CD4-positive, alpha-beta T cell (primary cell): ENCODE measurements around the gene INPP5A. TPM values are rescaled to one million over a fixed set of nuclear protein-coding genes. Genes with fewer than 3 reads are reported as not detected.

Source experiments
- ATAC-seq: fragments of 200-7000 bp; cut with Tn5 transposase; one replicate; pipeline ENCODE4 v1.10.0; 2022; ENCODE audit warnings: mild to moderate bottlenecking; ENCODE audit not compliant: poor library complexity
- CTCF ChIA-PET: fragments of 350-600 bp; sonication (Branson Sonifier 250); formaldehyde crosslinking; loops from one replicate; lab custom pipeline; 2021; ENCODE audit warnings: antibody characterized with exemption, inconsistent platforms; lab: Charles Lee
- POLR2A ChIA-PET: fragments of 350-600 bp; sonication (Branson Sonifier 250); formaldehyde crosslinking; loops from one replicate; lab custom pipeline; 2021; ENCODE audit warnings: antibody characterized with exemption, inconsistent platforms; lab: Charles Lee
- DNase-seq, 14 experiments: peaks; one replicate each; pipeline ENCODE4 v3.0.0-alpha.2; 2013 to 2020; ENCODE audit warnings: mixed read lengths in 2 of 14
- H3K27ac ChIP-seq, 2 donors: one replicate each; pipeline versions ENCODE4 v1.5.1 to v1.7.0; 2013; ENCODE audit warnings: low read length in 2 of 2, low read depth in 1 of 2, mild to moderate bottlenecking in 1 of 2
- H3K27me3 ChIP-seq, 2 experiments: 1 replicate in 1 of 2; 2 replicates in 1 of 2; pipeline versions ENCODE4 v1.6.1 to v1.7.0; 2013; ENCODE audit warnings: low read length in 2 of 2, control low read depth in 1 of 2, mild to moderate bottlenecking in 1 of 2, moderate library complexity in 1 of 2; ENCODE audit not compliant: insufficient read depth in 2 of 2, control insufficient read depth in 1 of 2
- H3K36me3 ChIP-seq: one replicate; pipeline ENCODE4 v1.6.1; 2013; ENCODE audit warnings: low read length, control low read depth; ENCODE audit not compliant: insufficient read depth
- H3K4me1 ChIP-seq: one replicate; pipeline ENCODE4 v1.6.1; 2013; ENCODE audit warnings: low read length, control low read depth; ENCODE audit not compliant: insufficient read depth
- H3K4me3 ChIP-seq: one replicate; pipeline ENCODE4 v1.5.1; 2013; ENCODE audit warnings: mild to moderate bottlenecking, low read length, moderate library complexity
- H3K9me3 ChIP-seq, 2 experiments: 1 replicate in 1 of 2; 2 replicates in 1 of 2; pipeline versions ENCODE4 v1.6.1 to v1.7.0; 2013; ENCODE audit warnings: low read length in 2 of 2, mild to moderate bottlenecking in 2 of 2, control low read depth in 1 of 2, moderate library complexity in 1 of 2; ENCODE audit not compliant: control insufficient read depth in 1 of 2, insufficient read depth in 1 of 2
- H3K27ac Mint-ChIP-seq: one replicate; pipeline ENCODE4 v1.8.0; 2020; ENCODE audit warnings: mixed read lengths
- H3K27me3 Mint-ChIP-seq: one replicate; pipeline ENCODE4 v1.8.0; 2021; ENCODE audit warnings: mixed read lengths
- H3K36me3 Mint-ChIP-seq: one replicate; pipeline ENCODE4 v1.8.0; 2021; ENCODE audit warnings: low read depth, mixed read lengths
- H3K4me1 Mint-ChIP-seq: one replicate; pipeline ENCODE4 v1.8.0; 2021; ENCODE audit warnings: low read depth, mixed read lengths
- H3K4me3 Mint-ChIP-seq: one replicate; pipeline ENCODE4 v1.8.0; 2020; ENCODE audit warnings: mild to moderate bottlenecking, mixed read lengths
- H3K9me3 Mint-ChIP-seq: one replicate; pipeline ENCODE4 v1.8.0; 2020; ENCODE audit warnings: mixed read lengths
- CTCF ChIP-seq: fragments of 200-600 bp; IDR thresholded peaks from one replicate; pipeline ENCODE4 v1.8.0; 2022; ENCODE audit warnings: antibody characterized with exemption, mild to moderate bottlenecking
- intact Hi-C, 2 experiments: fragments of 100-400 bp; cut with DNase I in 1 of 2; cut with micrococcal nuclease in 1 of 2; formaldehyde crosslinking; loops; one replicate each; pipeline versions ENCODE4 v1.15.1 to v1.9.0; 2023 to 2025; cut with DNase I, micrococcal nuclease
- total RNA-seq, 174 experiments: library from RNA in 2 of 174; stranded (reverse) in 2 of 174; gene quantifications; one replicate each; pipeline ENCODE4 v1.2.3 and lab custom pipeline; 2021 to 2026

INPP5A gene
- total RNA-seq, 2 experiments from 2014 or later = 22.0 to 24.8 TPM

DNA sequence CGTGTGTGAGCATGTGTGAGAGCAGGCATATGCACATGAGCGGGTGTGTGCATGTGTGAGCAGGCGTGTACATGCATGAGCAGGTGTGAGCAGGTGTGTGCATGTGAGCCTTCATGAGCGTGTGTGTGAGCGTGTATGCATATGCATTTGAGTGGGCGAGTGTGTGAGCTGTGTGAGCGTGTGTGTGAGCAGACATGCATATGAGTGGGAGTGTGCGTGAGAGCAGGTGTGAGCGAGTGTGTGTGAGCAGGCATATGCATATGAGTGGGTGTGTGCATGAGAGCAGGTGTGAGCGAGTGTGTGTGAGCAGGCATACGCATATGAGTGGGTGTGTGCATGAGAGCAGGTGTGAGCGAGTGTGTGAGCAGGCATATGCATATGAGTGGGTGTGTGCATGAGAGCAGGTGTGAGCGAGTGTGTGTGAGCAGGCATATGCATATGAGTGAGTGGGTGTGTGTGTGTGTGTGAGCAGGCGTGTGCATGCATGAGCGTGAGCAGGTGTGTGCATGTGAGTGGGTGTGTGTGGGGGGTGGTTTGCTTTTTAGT is 217.7 kb downstream of the INPP5A start:
- ATAC-seq (no peak), DNase-seq (no peak)
- Histone ChIP-seq H3K36me3 (peaks cover 39% of the 10 kb centered on the region), H3K9me3 (peaks cover 0 to 34% of the 10 kb centered on the region in 2 experiments), H3K4me3 (no peak overlapping the region), H3K27ac (no peak overlapping the region), H3K27me3 (no peaks in the 10 kb centered on the region), H3K4me1 (no peaks in the 10 kb centered on the region)
- POLR2A ChIA-PET = no interaction called here
- no peaks in the 10 kb centered on the region for H3K27me3 Mint-ChIP-seq
- peaks cover 50% of the 10 kb centered on the region for H3K36me3 Mint-ChIP-seq
- no peaks in the 10 kb centered on the region for H3K4me1 Mint-ChIP-seq
- H3K4me3 Mint-ChIP-seq = no peak overlapping the region
- no peak overlapping the region for H3K27ac Mint-ChIP-seq
- no peak for TF ChIP-seq CTCF
- intact Hi-C loops = no loop called here
- peaks cover 5% of the 10 kb centered on the region for H3K9me3 Mint-ChIP-seq
- CTCF ChIA-PET = no interaction called here

DNA sequence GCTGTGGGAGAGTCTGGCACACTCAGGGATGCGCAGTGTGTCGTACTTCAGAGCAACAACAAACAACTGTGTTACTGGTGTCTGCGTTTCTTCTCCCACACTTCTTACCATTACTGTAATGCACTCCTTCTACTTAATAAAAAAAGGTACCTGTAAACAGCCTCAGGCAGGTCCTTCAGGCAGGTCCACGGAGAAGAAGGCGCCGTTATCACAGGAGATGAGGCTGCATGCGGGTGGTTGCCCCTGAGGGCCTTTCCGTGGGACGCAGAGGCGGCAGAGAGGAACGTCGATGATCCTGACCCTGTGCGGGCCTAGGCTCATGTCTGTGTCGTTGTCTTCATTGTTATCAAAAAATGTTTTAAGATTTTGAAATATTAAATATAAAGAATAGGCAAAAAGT is 219.0 kb downstream of the INPP5A start:
- POLR2A ChIA-PET = no interaction called here

DNA sequence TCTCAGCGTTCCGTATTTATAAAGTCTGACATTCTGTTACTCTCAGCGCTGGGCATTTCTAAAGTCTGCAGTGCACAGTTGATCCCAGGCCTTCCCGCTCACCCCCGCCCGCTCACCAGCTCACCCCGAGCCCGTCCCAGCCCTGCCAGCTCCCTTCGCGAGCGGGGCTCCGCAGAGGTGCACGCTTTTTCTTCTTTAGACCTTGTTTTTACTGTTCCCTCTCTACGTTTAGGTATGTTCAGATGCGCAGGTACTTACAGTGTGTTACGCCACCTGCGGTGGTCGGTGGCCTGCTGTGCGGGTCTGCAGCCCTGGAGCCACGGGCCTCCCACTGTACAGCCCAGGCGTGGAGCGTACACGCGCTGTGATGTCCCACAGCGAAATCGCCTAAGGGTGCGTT is 219.6 kb downstream of the INPP5A start:
- DNase-seq (no peak), ATAC-seq (no peak)
- H3K4me3 ChIP-seq = no peak overlapping the region
- Mint-ChIP-seq H3K9me3 (peaks cover 5% of the 10 kb centered on the region), H3K36me3 (peaks cover 44% of the 10 kb centered on the region), H3K27ac (no peak overlapping the region), H3K27me3 (no peaks in the 10 kb centered on the region), H3K4me3 (no peak overlapping the region), H3K4me1 (peaks cover 4% of the 10 kb centered on the region)
- peaks cover 0 to 28% of the 10 kb centered on the region in 2 experiments for H3K9me3 ChIP-seq
- no peak overlapping the region for H3K27ac ChIP-seq
- H3K27me3 ChIP-seq = no peaks in the 10 kb centered on the region
- peaks cover 4% of the 10 kb centered on the region for H3K4me1 ChIP-seq
- peaks cover 36% of the 10 kb centered on the region for H3K36me3 ChIP-seq
- intact Hi-C loops = no loop called here
- CTCF ChIA-PET = no interaction called here
- POLR2A ChIA-PET = no interaction called here
- no peak for TF ChIP-seq CTCF

More for the DNA sequence above, 219.0 kb downstream of the INPP5A start:
- Histone ChIP-seq H3K27me3 (no peaks in the 10 kb centered on the region), H3K36me3 (peaks cover 36% of the 10 kb centered on the region), H3K4me1 (no peaks in the 10 kb centered on the region), H3K9me3 (peaks cover 0 to 32% of the 10 kb centered on the region in 2 experiments), H3K27ac (no peak overlapping the region), H3K4me3 (no peak overlapping the region)
- TF ChIP-seq CTCF = no peak
- CTCF ChIA-PET = no interaction called here
- H3K27ac Mint-ChIP-seq = no peak overlapping the region
- DNase-seq (no peak), ATAC-seq (no peak)
- H3K4me1 Mint-ChIP-seq = no peaks in the 10 kb centered on the region
- no peaks in the 10 kb centered on the region for H3K27me3 Mint-ChIP-seq
- H3K9me3 Mint-ChIP-seq = peaks cover 5% of the 10 kb centered on the region
- peaks cover 44% of the 10 kb centered on the region for H3K36me3 Mint-ChIP-seq
- H3K4me3 Mint-ChIP-seq = no peak overlapping the region
- intact Hi-C loops = no loop called here
